ENCODE measurements around the gene HRNR. TPM values are rescaled to one million over a fixed set of nuclear protein-coding genes. Genes with fewer than 3 reads are reported as not detected.
"Not testable (repeated sequence)": the region's sequence is repeated elsewhere in the genome, so short reads cannot be mapped to it uniquely, and the experiment has no call there.

Gene HRNR
- total RNA-seq, 6 experiments from 2014 or later, result not detected

- DNase-seq, result no peak
- no peaks in the 10 kb centered on the region for H3K4me1 Mint-ChIP-seq (ENCODE audit: low read depth)
- H3K4me3 Mint-ChIP-seq, result no peak overlapping the region
- no peaks in the 10 kb centered on the region; the same call in none of the 2 replicates for H3K9me3 Mint-ChIP-seq
- TF ChIP-seq CTCF (IDR thresholded peaks at IDR 0.05), result no peak
- H3K27ac Mint-ChIP-seq, result no peak overlapping the region
- no peaks in the 10 kb centered on the region for H3K36me3 Mint-ChIP-seq (ENCODE audit: low read depth)
- H3K27me3 Mint-ChIP-seq (ENCODE audit: insufficient read depth), result no peaks in the 10 kb centered on the region; the same call in 1 of the 2 replicates
Measured at GRCh38 chr1:152237093-152237492, 13.1 kb upstream of the HRNR start.

DNA sequence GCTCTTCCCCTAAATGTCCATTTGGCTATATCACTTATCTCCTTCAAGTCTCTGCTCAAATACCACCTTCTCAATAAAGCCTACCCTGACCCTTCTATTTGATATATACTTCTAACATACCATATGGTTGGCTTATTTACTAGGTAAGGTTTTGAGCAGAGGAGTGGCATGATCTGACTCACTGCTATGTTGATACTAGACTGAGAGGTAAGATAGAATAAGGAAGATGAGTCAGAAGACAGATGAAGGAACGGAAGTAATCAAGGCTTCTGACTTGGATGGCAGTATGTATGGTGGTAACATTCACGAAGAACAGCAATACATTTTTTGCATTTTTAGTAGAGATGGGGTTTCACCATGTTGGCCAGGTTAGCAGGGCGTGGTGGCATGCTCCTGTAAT lies 4.8 kb upstream of the HRNR start:
- DNase-seq, result no peak
- TF ChIP-seq CTCF (IDR thresholded peaks at IDR 0.05), result no peak
- Mint-ChIP-seq H3K9me3 (peaks cover 4% of the 10 kb centered on the region; the same call in 1 of the 2 replicates), H3K27me3 (ENCODE audit: insufficient read depth) (no peaks in the 10 kb centered on the region; the same call in 1 of the 2 replicates), H3K27ac (no peak overlapping the region), H3K36me3 (ENCODE audit: low read depth) (no peaks in the 10 kb centered on the region), H3K4me1 (ENCODE audit: low read depth) (no peaks in the 10 kb centered on the region), H3K4me3 (no peak overlapping the region)

GRCh38 chr1:152227310-152227928 lies 3.4 kb upstream of the HRNR start:
- H3K36me3 Mint-ChIP-seq (ENCODE audit: low read depth), result no peaks in the 10 kb centered on the region
- no peaks in the 10 kb centered on the region; the same call in 1 of the 2 replicates for H3K27me3 Mint-ChIP-seq (ENCODE audit: insufficient read depth)
- no peak for DNase-seq
- peak; percentile 19; the same call in 1 of the 2 replicates for TF ChIP-seq CTCF (IDR thresholded peaks at IDR 0.05)
- no peak overlapping the region for H3K27ac Mint-ChIP-seq
- no peak overlapping the region for H3K4me3 Mint-ChIP-seq
- no peaks in the 10 kb centered on the region for H3K4me1 Mint-ChIP-seq (ENCODE audit: low read depth)
- H3K9me3 Mint-ChIP-seq, result peaks cover 4% of the 10 kb centered on the region; the same call in 1 of the 2 replicates

DNA sequence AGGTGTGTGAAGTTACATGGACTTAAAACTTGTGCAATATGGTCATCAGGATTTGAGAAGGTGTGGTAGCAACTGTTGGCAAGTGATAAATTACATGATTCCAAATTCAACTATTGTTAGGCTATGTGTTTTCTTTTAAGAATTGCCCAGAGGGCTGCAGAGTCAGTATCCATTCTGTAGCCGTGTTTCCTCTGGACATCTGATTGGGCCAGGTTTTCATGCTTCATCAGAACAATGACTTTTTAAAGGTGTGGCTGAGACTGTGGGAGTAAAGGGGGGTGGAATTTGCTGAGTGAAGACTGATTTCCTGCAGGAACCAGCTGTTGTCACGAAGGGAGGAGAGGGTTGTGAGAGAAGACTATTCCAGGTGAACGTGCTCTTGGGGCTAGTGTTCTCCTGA lies 1.7 kb upstream of the HRNR start:
- H3K36me3 Mint-ChIP-seq (ENCODE audit: low read depth), result no peaks in the 10 kb centered on the region
- H3K9me3 Mint-ChIP-seq, result peaks cover 10% of the 10 kb centered on the region
- H3K27me3 Mint-ChIP-seq (ENCODE audit: insufficient read depth), result no peaks in the 10 kb centered on the region; the same call in 1 of the 2 replicates
- no peak for TF ChIP-seq CTCF (IDR thresholded peaks at IDR 0.05)
- H3K27ac Mint-ChIP-seq, result no peak overlapping the region
- no peak overlapping the region for H3K4me3 Mint-ChIP-seq
- H3K4me1 Mint-ChIP-seq (ENCODE audit: low read depth), result no peaks in the 10 kb centered on the region
- DNase-seq, result no peak

- Mint-ChIP-seq H3K27me3 (ENCODE audit: insufficient read depth) (no peaks in the 10 kb centered on the region; the same call in 1 of the 2 replicates), H3K27ac (no peak overlapping the region), H3K4me1 (ENCODE audit: low read depth) (no peaks in the 10 kb centered on the region), H3K4me3 (no peak overlapping the region), H3K9me3 (peaks cover 36% of the 10 kb centered on the region), H3K36me3 (ENCODE audit: low read depth) (peaks cover 18% of the 10 kb centered on the region)
- TF ChIP-seq CTCF (IDR thresholded peaks at IDR 0.05), result no peak
- no peak for DNase-seq
Measured at GRCh38 chr1:152220166-152221163, 3.5 kb downstream of the HRNR start.

GRCh38 chr1:152219438-152219837 lies 4.6 kb downstream of the HRNR start:
- not testable (repeated sequence) for H3K4me1 Mint-ChIP-seq (ENCODE audit: low read depth); H3K27ac Mint-ChIP-seq; DNase-seq; H3K27me3 Mint-ChIP-seq (ENCODE audit: insufficient read depth); H3K4me3 Mint-ChIP-seq
- Mint-ChIP-seq H3K9me3 (peaks cover 36% of the 10 kb centered on the region), H3K36me3 (ENCODE audit: low read depth) (peaks cover 18% of the 10 kb centered on the region)

Data from HFFc6 (cell line).